CD14-positive monocyte (primary cell): ENCODE measurements around the gene C1QBP. TPM values are rescaled to one million over a fixed set of nuclear protein-coding genes. Genes with fewer than 3 reads are reported as not detected.
"Not testable (repeated sequence)": the region's sequence is repeated elsewhere in the genome, so short reads cannot be mapped to it uniquely, and the experiment has no call there.

Experiments
- DNase-seq, 3 donors: peaks; one replicate each; pipeline ENCODE4 v3.0.0-alpha.2; 2011 to 2022
- H2AFZ ChIP-seq: 2 replicates; pipeline ENCODE4 v1.6.0; 2012; ENCODE audit warnings: mild to moderate bottlenecking, low read depth, low read length, inconsistent platforms; ENCODE audit not compliant: insufficient read depth, poor library complexity, severe bottlenecking
- H3K27ac ChIP-seq, 2 donors: 1 replicate in 1 of 2; 2 replicates in 1 of 2; pipeline ENCODE4 v1.5.1; 2012 to 2013; ENCODE audit warnings: low read length in 2 of 2, control low read depth in 1 of 2, inconsistent platforms in 1 of 2, low read depth in 1 of 2, mild to moderate bottlenecking in 1 of 2
- H3K27me3 ChIP-seq, 2 donors: one replicate each; pipeline versions ENCODE4 v1.6.0 to v1.6.1; 2011 to 2013; ENCODE audit warnings: low read length in 2 of 2; ENCODE audit not compliant: control insufficient read depth in 2 of 2, insufficient read depth in 2 of 2
- H3K36me3 ChIP-seq, 2 donors: replicated peaks in 1 of 2; 1 replicate in 1 of 2; 2 replicates in 1 of 2; pipeline versions ENCODE4 v1.5.1 to v1.6.1; 2012 to 2013; ENCODE audit warnings: low read length in 2 of 2, control low read depth in 1 of 2, inconsistent platforms in 1 of 2, mild to moderate bottlenecking in 1 of 2; ENCODE audit not compliant: insufficient read depth in 2 of 2, control insufficient read depth in 1 of 2
- H3K4me1 ChIP-seq, 2 donors: 1 replicate in 1 of 2; 2 replicates in 1 of 2; pipeline versions ENCODE4 v1.5.1 to v1.6.1; 2012 to 2013; ENCODE audit warnings: low read length in 2 of 2, control low read depth in 1 of 2, inconsistent platforms in 1 of 2, mild to moderate bottlenecking in 1 of 2, moderate library complexity in 1 of 2; ENCODE audit not compliant: insufficient read depth in 2 of 2, control insufficient read depth in 1 of 2
- H3K4me2 ChIP-seq: replicated peaks from 2 replicates; pipeline ENCODE3; 2012; ENCODE audit warnings: low read length, moderate library complexity, mild to moderate bottlenecking; ENCODE audit not compliant: poor library complexity, severe bottlenecking; ENCODE audit errors: extremely low read depth
- H3K4me3 ChIP-seq, 3 experiments: fragments of 200-600 bp in 1 of 3; sonication (generic) in 1 of 3; replicated peaks in 1 of 3; 1 replicate in 2 of 3; 2 replicates in 1 of 3; pipeline ENCODE4 v1.5.1; 2011 to 2013; ENCODE audit warnings: low read length in 3 of 3, mild to moderate bottlenecking in 3 of 3, control low read depth in 2 of 3, low read depth in 2 of 3, inconsistent platforms in 1 of 3, moderate library complexity in 1 of 3
- H3K79me2 ChIP-seq: 2 replicates; pipeline ENCODE4 v1.6.0; 2012; ENCODE audit warnings: mild to moderate bottlenecking, control low read depth, inconsistent platforms, low read length, moderate library complexity; ENCODE audit not compliant: insufficient read depth
- H3K9ac ChIP-seq: 2 replicates; pipeline ENCODE4 v1.6.0; 2017; ENCODE audit warnings: low read length, mild to moderate bottlenecking; ENCODE audit not compliant: insufficient read depth, poor library complexity, severe bottlenecking
- H3K9me3 ChIP-seq, 2 donors: replicated peaks in 1 of 2; 1 replicate in 1 of 2; 2 replicates in 1 of 2; pipeline versions ENCODE4 v1.5.1 to v1.6.1; 2012 to 2013; ENCODE audit warnings: low read length in 2 of 2, control low read depth in 1 of 2; ENCODE audit not compliant: control insufficient read depth in 1 of 2, insufficient read depth in 1 of 2
- H4K20me1 ChIP-seq: 2 replicates; pipeline ENCODE4 v1.6.0; 2012; ENCODE audit warnings: mild to moderate bottlenecking, low read length, control low read depth, moderate library complexity; ENCODE audit not compliant: insufficient read depth
- H3K27ac Mint-ChIP-seq, 7 donors: one replicate each; pipeline ENCODE4 v1.8.0; 2020; ENCODE audit warnings: mild to moderate bottlenecking in 7 of 7, mixed read lengths in 7 of 7, moderate library complexity in 6 of 7, inconsistent platforms in 2 of 7
- H3K27me3 Mint-ChIP-seq, 3 donors: one replicate each; pipeline ENCODE4 v1.8.0; 2021 to 2022; ENCODE audit warnings: low read depth in 3 of 3, mild to moderate bottlenecking in 3 of 3, mixed read lengths in 3 of 3, moderate library complexity in 3 of 3, inconsistent platforms in 1 of 3
- H3K36me3 Mint-ChIP-seq, 2 donors: one replicate each; pipeline ENCODE4 v1.8.0; 2020; ENCODE audit warnings: mixed read lengths in 2 of 2, inconsistent platforms in 1 of 2, mild to moderate bottlenecking in 1 of 2
- H3K4me1 Mint-ChIP-seq: one replicate; pipeline ENCODE4 v1.8.0; 2020; ENCODE audit warnings: mild to moderate bottlenecking, mixed read lengths
- H3K4me3 Mint-ChIP-seq, 2 donors: one replicate each; pipeline ENCODE4 v1.8.0; 2020; ENCODE audit warnings: mild to moderate bottlenecking in 2 of 2, mixed read lengths in 2 of 2, moderate library complexity in 1 of 2
- H3K9me3 Mint-ChIP-seq, 7 donors: one replicate each; pipeline ENCODE4 v1.8.0; 2020 to 2022; ENCODE audit warnings: mixed read lengths in 7 of 7, mild to moderate bottlenecking in 6 of 7, moderate library complexity in 6 of 7, inconsistent platforms in 2 of 7
- CTCF ChIP-seq: fragments of 200-600 bp; IDR thresholded peaks from one replicate; pipeline ENCODE4 v1.8.0; 2022; ENCODE audit warnings: antibody characterized with exemption, mild to moderate bottlenecking
- WGBS: methylation state at CpG from one replicate; pipeline ENCODE4 v1.1.5; 2013; ENCODE audit warnings: missing lambda C conversion rate; ENCODE audit not compliant: insufficient coverage; 5-methylcytosine and 5-hydroxymethylcytosine counted together
- intact Hi-C, 2 donors: fragments of 100-400 bp; cut with micrococcal nuclease; formaldehyde crosslinking; loops; one replicate each; pipeline versions ENCODE4 v1.15.0 to v1.15.1; 2023
- polyA plus RNA-seq, 3 donors: library from polyadenylated mRNA; depleted of rRNA in 1 of 3; unstranded in 2 of 3; stranded (reverse) in 1 of 3; fragments of 300-500 nt in 2 of 3; fragments of >200 nt in 1 of 3; fragmentation: Illumina TruSeq in 2 of 3; gene quantifications; 1 replicate in 2 of 3; 2 replicates in 1 of 3; pipeline ENCODE4 v1.2.3, GENCODE V29; 2012 to 2021

C1QBP gene
- polyA plus RNA-seq, 3 donors = 32.7 to 169 (median 122) TPM

DNA sequence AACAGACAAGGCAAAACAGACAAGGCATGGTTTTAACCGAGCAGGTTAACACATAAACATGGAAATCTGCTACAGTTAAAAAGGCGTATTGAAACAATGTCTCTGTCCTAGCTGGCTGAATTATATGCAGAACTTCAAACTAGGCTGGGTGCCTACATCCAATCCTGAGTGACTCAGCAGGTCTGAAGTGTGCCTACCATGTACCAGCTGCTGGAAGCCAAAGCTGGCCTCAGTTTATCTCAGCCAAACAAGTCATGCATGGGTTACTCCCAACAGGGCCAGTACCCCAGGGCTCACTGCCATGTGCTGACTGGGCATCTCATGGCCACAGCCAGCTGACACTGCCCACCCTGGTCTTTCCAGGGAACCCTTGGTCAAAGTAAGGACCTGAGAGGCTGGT lies 4.0 kb downstream of the C1QBP start:
- H3K4me1 ChIP-seq = peaks cover 18 to 22% of the 10 kb centered on the region in 2 donors
- H2AFZ ChIP-seq = no peak overlapping the region
- H3K9ac ChIP-seq = no peak overlapping the region
- no peak for TF ChIP-seq CTCF
- Mint-ChIP-seq H3K4me1 (peaks cover 27% of the 10 kb centered on the region), H3K4me3 (no peak overlapping the region), H3K27ac (no peak overlapping the region), H3K9me3 (peaks cover 0 to 1% (median 0%) of the 10 kb centered on the region in 7 donors), H3K36me3 (peaks cover 59 to 73% of the 10 kb centered on the region in 2 donors), H3K27me3 (peaks cover 0 to 1% (median 0%) of the 10 kb centered on the region in 3 donors)
- peaks cover 49 to 76% of the 10 kb centered on the region in 2 donors for H3K36me3 ChIP-seq
- peaks cover 47% of the 10 kb centered on the region for H3K79me2 ChIP-seq
- H3K27ac ChIP-seq = no peak overlapping the region
- 100% methylated on average over 2 of the region's 2 CpGs for WGBS
- intact Hi-C loops = loop anchor here in 1 of 2 donors (10.0 kb wide), 1 partner anchor 50 kb away; the partner anchor contains the start of genes DERL2 and MIS12
- H3K4me3 ChIP-seq = no peak overlapping the region
- H3K4me2 ChIP-seq = no peak overlapping the region
- H4K20me1 ChIP-seq = peaks cover 17% of the 10 kb centered on the region
- no peaks in the 10 kb centered on the region for H3K27me3 ChIP-seq
- no peaks in the 10 kb centered on the region for H3K9me3 ChIP-seq
- DNase-seq = no peak

DNA sequence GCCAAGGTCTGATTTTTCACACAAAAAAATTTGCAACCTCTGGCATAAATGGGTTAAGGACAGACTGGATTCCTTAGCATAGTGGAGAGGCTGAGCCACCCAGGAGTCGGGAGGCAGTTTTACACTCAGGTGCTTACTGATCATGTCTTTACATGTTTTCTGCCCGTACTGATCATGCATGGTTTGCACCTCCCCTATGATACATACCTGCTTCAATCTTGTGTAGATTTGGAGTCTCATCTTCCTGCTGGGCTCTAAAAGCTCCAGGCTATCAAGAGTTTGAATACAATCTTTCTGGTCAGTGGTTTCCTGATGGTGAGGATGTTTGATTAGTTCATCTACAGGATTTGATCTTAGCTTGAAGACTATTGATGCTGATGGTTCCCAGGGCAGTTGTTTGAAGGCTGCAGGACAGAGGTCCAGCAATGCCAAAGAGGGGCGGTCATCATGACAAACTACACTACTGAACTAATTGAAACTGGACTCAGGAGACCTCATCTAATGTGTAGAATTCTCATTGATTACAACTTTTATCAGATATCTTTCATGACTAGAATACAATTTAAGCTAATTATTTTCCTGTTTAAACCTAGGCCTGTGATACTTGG lies 6.9 kb downstream of the C1QBP start:
- H3K4me1 ChIP-seq = no peaks in the 10 kb centered on the region
- Mint-ChIP-seq H3K27ac (no peak overlapping the region), H3K27me3 (no peaks in the 10 kb centered on the region), H3K4me3 (no peak overlapping the region), H3K36me3 (peaks cover 79 to 90% of the 10 kb centered on the region in 2 donors), H3K4me1 (peaks cover 11% of the 10 kb centered on the region), H3K9me3 (peaks cover 0 to 1% (median 0%) of the 10 kb centered on the region in 7 donors)
- no peaks in the 10 kb centered on the region for H3K9me3 ChIP-seq
- intact Hi-C loops = loop anchor here in 1 of 2 donors (10.0 kb wide), 1 partner anchor 53 kb away; the partner anchor contains the start of genes DERL2 and MIS12
- H3K4me2 ChIP-seq = no peak overlapping the region
- H3K27ac ChIP-seq = no peak overlapping the region
- peaks cover 74 to 97% of the 10 kb centered on the region in 2 donors for H3K36me3 ChIP-seq
- H4K20me1 ChIP-seq = peaks cover 13% of the 10 kb centered on the region
- H3K9ac ChIP-seq = no peak overlapping the region
- no peak overlapping the region for H2AFZ ChIP-seq
- no peak overlapping the region for H3K4me3 ChIP-seq
- no peak for TF ChIP-seq CTCF
- WGBS = 100% methylated on average over 1 of the region's 3 CpGs
- DNase-seq = no peak
- H3K27me3 ChIP-seq = no peaks in the 10 kb centered on the region
- peaks cover 28% of the 10 kb centered on the region for H3K79me2 ChIP-seq

DNA sequence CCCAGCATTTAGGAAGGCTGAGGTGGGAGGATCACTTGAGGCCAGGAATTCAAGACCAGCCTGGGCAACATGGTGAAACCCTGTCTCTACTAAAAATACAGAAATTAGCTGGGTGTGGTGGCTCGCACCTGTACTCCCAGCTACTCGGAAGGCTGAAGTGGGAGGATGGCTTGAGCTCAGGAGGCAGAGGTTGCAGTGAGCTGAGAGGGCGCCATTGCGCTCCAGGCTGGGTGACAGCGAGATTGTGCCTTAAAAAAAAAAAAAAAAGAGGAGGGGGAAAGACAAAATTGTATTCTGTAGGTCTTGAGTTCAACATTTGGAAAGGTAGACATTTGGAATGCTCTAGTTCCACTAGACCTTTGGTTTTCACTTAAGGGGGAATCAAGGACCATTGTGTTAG lies 7.7 kb downstream of the C1QBP start:
- Mint-ChIP-seq H3K27ac (peak overlapping the region in 2 of 7 donors; percentile 48 to 85), H3K36me3 (peaks cover 80 to 90% of the 10 kb centered on the region in 2 donors)
- intact Hi-C loops = loop anchor here in 1 of 2 donors (10.0 kb wide), 1 partner anchor 54 kb away; the partner anchor contains the start of genes DERL2 and MIS12
- not testable (repeated sequence) for H3K4me2 ChIP-seq, H3K9me3 Mint-ChIP-seq, H3K4me3 ChIP-seq, H3K9me3 ChIP-seq, H3K4me3 Mint-ChIP-seq, H3K27me3 ChIP-seq, H2AFZ ChIP-seq, H3K4me1 ChIP-seq, H3K27me3 Mint-ChIP-seq, H3K27ac ChIP-seq, DNase-seq, H3K9ac ChIP-seq, H3K4me1 Mint-ChIP-seq
- Histone ChIP-seq H3K79me2 (peaks cover 21% of the 10 kb centered on the region), H3K36me3 (peaks cover 76 to 97% of the 10 kb centered on the region in 2 donors), H4K20me1 (peaks cover 13% of the 10 kb centered on the region)
- no CpG with 5 or more reads among the region's 5 CpGs for WGBS
